Eye (tissue), 1 donor: ENCODE measurements around the gene ACP6.
"Not testable (repeated sequence)": the region's sequence is repeated elsewhere in the genome, so short reads cannot be mapped to it uniquely, and the experiment has no call there.

ENCODE experiments used
- DNase-seq: peaks from one replicate; pipeline ENCODE4 v3.0.0-alpha.2; 2015

The ACP6 gene

GRCh38 chr1:147618771-147619170 lies 51.6 kb downstream of the ACP6 start:
- no peak for DNase-seq

- no peak for DNase-seq
Measured at GRCh38 chr1:147618077-147618569, 52.2 kb downstream of the ACP6 start.

GRCh38 chr1:147614966-147615365 lies 55.4 kb downstream of the ACP6 start:
- DNase-seq = not testable (repeated sequence)

GRCh38 chr1:147613506-147613905 lies 56.8 kb downstream of the ACP6 start:
- no peak for DNase-seq

GRCh38 chr1:147612366-147612765 lies 58.0 kb downstream of the ACP6 start:
- DNase-seq = no peak

- DNase-seq = no peak
Measured at GRCh38 chr1:147611586-147611985, 58.7 kb downstream of the ACP6 start.

GRCh38 chr1:147611021-147611426 lies 59.3 kb downstream of the ACP6 start:
- no peak for DNase-seq

GRCh38 chr1:147609358-147609757 lies 61.0 kb downstream of the ACP6 start:
- DNase-seq = no peak

- DNase-seq = no peak
Measured at GRCh38 chr1:147608596-147608995, 61.7 kb downstream of the ACP6 start.

GRCh38 chr1:147605591-147605990 lies 64.7 kb downstream of the ACP6 start:
- DNase-seq = no peak

- no peak for DNase-seq
Measured at GRCh38 chr1:147603986-147604385, 66.3 kb downstream of the ACP6 start.

GRCh38 chr1:147600119-147601111 lies 69.9 kb downstream of the ACP6 start:
- peak; percentile 70 for DNase-seq

- DNase-seq = peak; percentile 98
Measured at GRCh38 chr1:147599362-147600118, 70.8 kb downstream of the ACP6 start.

GRCh38 chr1:147598621-147599361 lies 71.5 kb downstream of the ACP6 start:
- DNase-seq = peak; percentile 81

- DNase-seq = no peak
Measured at GRCh38 chr1:147597010-147597409, 73.3 kb downstream of the ACP6 start.
